CD4-positive, alpha-beta memory T cell (primary cell): ENCODE data around the gene CARD6. TPM values are rescaled to one million over a fixed set of nuclear protein-coding genes. Genes with fewer than 3 reads are reported as not detected.
A peak's percentile ranks its signal among the peaks of the same experiment; 100 is the strongest.

ENCODE experiments used
- CTCF ChIA-PET: fragments of 350-600 bp; sonication (Branson Sonifier 250); formaldehyde crosslinking; loops from one replicate; lab custom pipeline; 2021; ENCODE audit warnings: inconsistent platforms; ENCODE audit not compliant: partially characterized antibody; lab: Charles Lee
- POLR2A ChIA-PET: fragments of 350-600 bp; sonication (Branson Sonifier 250); formaldehyde crosslinking; loops from one replicate; lab custom pipeline; 2021; ENCODE audit not compliant: partially characterized antibody; lab: Charles Lee
- DNase-seq, 5 donors: peaks; one replicate each; pipeline versions ENCODE4 v3.0.0 to v3.0.0-alpha.2; 2020 to 2022; ENCODE audit warnings: mixed read lengths in 1 of 5
- H3K27ac ChIP-seq: one replicate; pipeline ENCODE4 v1.7.0; 2013; ENCODE audit warnings: low read depth, low read length
- H3K27me3 ChIP-seq: 2 replicates; pipeline ENCODE4 v1.7.0; 2013; ENCODE audit warnings: mild to moderate bottlenecking, low read length, moderate library complexity; ENCODE audit not compliant: insufficient read depth
- H3K36me3 ChIP-seq: 2 replicates; pipeline ENCODE4 v1.7.0; 2013; ENCODE audit warnings: mild to moderate bottlenecking, low read length, moderate library complexity; ENCODE audit not compliant: insufficient read depth
- H3K4me1 ChIP-seq: 2 replicates; pipeline ENCODE4 v1.7.0; 2013; ENCODE audit warnings: mild to moderate bottlenecking, low read length, moderate library complexity; ENCODE audit not compliant: insufficient read depth
- H3K4me3 ChIP-seq, 2 donors: one replicate each; pipeline ENCODE4 v1.7.0; 2013; ENCODE audit warnings: low read length in 2 of 2, mild to moderate bottlenecking in 1 of 2
- H3K9me3 ChIP-seq, 2 donors: one replicate each; pipeline ENCODE4 v1.7.0; 2013; ENCODE audit warnings: low read length in 2 of 2, control low read depth in 1 of 2; ENCODE audit not compliant: control insufficient read depth in 1 of 2
- H3K27ac Mint-ChIP-seq, 7 donors: one replicate each; pipeline ENCODE4 v1.8.0; 2020 to 2021; ENCODE audit warnings: mixed read lengths in 7 of 7, mild to moderate bottlenecking in 6 of 7, inconsistent platforms in 3 of 7, moderate library complexity in 3 of 7
- H3K27me3 Mint-ChIP-seq, 2 donors: one replicate each; pipeline ENCODE4 v1.8.0; 2020 to 2021; ENCODE audit warnings: mixed read lengths in 2 of 2
- H3K36me3 Mint-ChIP-seq, 2 donors: one replicate each; pipeline ENCODE4 v1.8.0; 2020 to 2021; ENCODE audit warnings: mixed read lengths in 2 of 2, inconsistent platforms in 1 of 2, mild to moderate bottlenecking in 1 of 2
- H3K4me1 Mint-ChIP-seq, 4 donors: one replicate each; pipeline ENCODE4 v1.8.0; 2020 to 2021; ENCODE audit warnings: mixed read lengths in 4 of 4, mild to moderate bottlenecking in 1 of 4
- H3K4me3 Mint-ChIP-seq, 8 donors: one replicate each; pipeline ENCODE4 v1.8.0; 2020 to 2021; ENCODE audit warnings: mixed read lengths in 8 of 8, mild to moderate bottlenecking in 7 of 8, moderate library complexity in 6 of 8, inconsistent platforms in 3 of 8
- H3K9me3 Mint-ChIP-seq, 8 donors: one replicate each; pipeline ENCODE4 v1.8.0; 2020 to 2021; ENCODE audit warnings: mixed read lengths in 8 of 8, mild to moderate bottlenecking in 5 of 8, inconsistent platforms in 3 of 8, moderate library complexity in 1 of 8
- intact Hi-C: fragments of 100-400 bp; cut with micrococcal nuclease; formaldehyde crosslinking; loops from one replicate; pipeline ENCODE4 v1.15.1; 2023
- polyA plus RNA-seq, 2 donors: library from polyadenylated mRNA; unstranded; fragments of 300-500 nt; fragmentation: Illumina TruSeq; gene quantifications; one replicate each; pipeline ENCODE4 v1.2.3, GENCODE V29; 2021
- total RNA-seq, 2 experiments: library from RNA; stranded (reverse); gene quantifications; one replicate each; pipeline ENCODE4 v1.2.3, GENCODE V29; 2021

Gene CARD6
- total and polyA plus RNA-seq, 4 experiments from 2014 or later = 2.4 to 5.0 (median 4.5) TPM

DNA sequence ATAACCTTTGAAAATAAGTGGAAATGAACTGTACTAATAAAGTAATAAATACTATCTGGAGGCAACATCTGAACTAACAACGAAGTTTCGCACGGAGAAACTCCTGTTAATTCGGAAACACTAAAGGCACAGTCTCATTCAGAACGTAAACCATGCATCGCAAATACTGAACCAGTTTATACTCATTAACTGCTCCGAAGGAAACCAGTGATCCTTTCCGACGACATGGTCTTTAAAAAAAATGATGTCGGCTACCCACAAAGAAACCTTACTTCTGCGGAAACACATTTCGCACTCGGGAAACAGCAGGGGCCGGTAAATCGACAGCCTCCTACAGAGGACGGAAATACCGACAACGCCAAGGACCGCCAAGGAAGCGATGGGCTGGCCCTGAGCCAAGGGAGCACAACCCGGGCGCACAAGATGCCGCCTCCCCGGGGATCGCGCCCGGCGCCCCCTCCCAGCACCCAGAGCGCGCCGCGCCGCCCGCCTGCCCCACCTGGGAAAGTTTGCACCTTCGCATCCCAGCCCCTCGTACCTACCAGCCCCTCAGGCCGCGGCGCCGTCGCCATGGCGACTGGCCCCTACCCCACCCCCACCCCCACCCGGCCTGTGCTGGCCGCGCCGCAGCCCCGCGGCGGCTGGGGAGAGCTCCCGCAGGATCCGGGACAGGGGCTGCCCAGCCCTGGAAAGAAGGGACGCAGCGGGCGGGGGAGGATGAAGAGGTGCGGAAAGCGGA is 43.7 kb upstream of the CARD6 start:
- Mint-ChIP-seq H3K27ac (peak overlapping the region; percentile 91 to 98 (median 95)), H3K4me1 (peaks cover 30 to 56% (median 45%) of the 10 kb centered on the region in 4 donors), H3K36me3 (peaks cover 10 to 23% of the 10 kb centered on the region in 2 donors)

DNA sequence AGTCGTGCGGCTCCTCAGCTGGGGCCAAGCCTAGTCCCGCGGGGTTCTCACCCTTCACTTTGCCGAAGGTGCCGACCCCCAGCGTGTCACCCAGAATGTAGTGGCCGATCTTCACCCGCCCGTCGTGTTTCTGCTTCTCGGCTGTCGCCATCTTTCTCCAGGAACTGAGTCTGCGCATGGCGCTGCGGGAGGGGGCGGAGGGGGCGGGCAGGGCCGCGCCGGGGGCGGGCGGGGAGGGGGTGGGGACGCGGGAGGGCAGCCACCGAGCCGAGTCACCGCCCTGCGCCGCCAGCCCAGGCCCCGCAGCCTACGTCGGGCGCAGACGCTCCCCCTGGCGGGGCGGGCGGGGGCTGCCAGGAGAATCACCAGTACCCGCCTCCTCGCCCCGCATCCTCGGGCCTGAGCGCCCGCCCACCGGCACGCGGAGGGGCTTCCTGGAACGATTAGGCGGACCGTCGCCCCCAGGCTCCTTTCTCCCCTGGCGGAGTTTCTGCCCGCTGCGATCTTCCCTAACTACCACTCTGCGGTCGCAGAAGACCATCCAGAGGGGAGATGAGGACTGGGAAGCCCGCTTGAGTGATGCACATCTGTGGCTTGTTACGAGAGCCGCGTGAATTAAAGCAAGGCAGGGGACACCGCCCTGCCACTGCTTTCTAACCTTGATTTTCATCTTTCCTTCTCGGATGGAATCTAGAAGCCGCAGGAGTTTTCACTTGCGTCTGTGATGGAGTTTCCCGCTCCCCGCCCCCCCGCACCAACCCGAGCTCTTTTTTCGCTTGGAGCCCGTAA is 43.0 kb upstream of the CARD6 start, which contains the start of gene PRKAA1:
Gene PRKAA1, minus strand, starts transcription at position 363 of the 789 bp plus-strand sequence. Its CDS starts 185 bp downstream, at position 178.
- Histone ChIP-seq H3K9me3 (no peaks in the 10 kb centered on the region), H3K27me3 (no peaks in the 10 kb centered on the region), H3K36me3 (no peaks in the 10 kb centered on the region), H3K27ac (peak within 1 kb of the TSS; percentile 91), H3K4me1 (peaks cover 35% of the 10 kb centered on the region), H3K4me3 (peak within 1 kb of the TSS; percentile 71 to 91)
- DNase-seq = peak; percentile 88 to 93 (median 91)
- H3K9me3 Mint-ChIP-seq = no peaks in the 10 kb centered on the region
- H3K4me1 Mint-ChIP-seq = peaks cover 27 to 52% (median 42%) of the 10 kb centered on the region in 4 donors
- intact Hi-C loops = loop anchor here (1.0 kb wide), 4 partner anchors 37 to 1106 kb away; partner anchors contain the start of genes RIMOC1, RPL37 and TTC33
- H3K27me3 Mint-ChIP-seq = no peaks in the 10 kb centered on the region
- peaks cover 10 to 23% of the 10 kb centered on the region in 2 donors for H3K36me3 Mint-ChIP-seq
- ChIA-PET CTCF (interaction anchor here (0.6 to 2.3 kb wide), 8 partner anchors 10 to 43 kb away, joined by 3 to 11 read pairs (median 4); partner anchors contain the start of gene TTC33), POLR2A (interaction anchor here (1.0 to 2.0 kb wide), 5 partner anchors 10 to 388 kb away, joined by 3 to 30 read pairs (median 5); partner anchors contain the start of genes CARD6 and RPL37)
- H3K27ac Mint-ChIP-seq = peak within 1 kb of the TSS; percentile 91 to 98 (median 95)
- H3K4me3 Mint-ChIP-seq = peak within 1 kb of the TSS; percentile 91 to 97 (median 94)

More for the DNA sequence above, 43.7 kb upstream of the CARD6 start:
- Histone ChIP-seq H3K27ac (peak overlapping the region; percentile 91), H3K4me3 (peak overlapping the region; percentile 45 to 69), H3K36me3 (no peaks in the 10 kb centered on the region), H3K4me1 (peaks cover 42% of the 10 kb centered on the region), H3K27me3 (no peaks in the 10 kb centered on the region), H3K9me3 (no peaks in the 10 kb centered on the region)
- DNase-seq = peak; percentile 76 to 85 (median 79)
- ChIA-PET POLR2A (interaction anchor here (1.0 to 2.0 kb wide), 6 partner anchors 26 to 387 kb away, joined by 3 to 30 read pairs (median 5); partner anchors contain the start of genes CARD6 and RPL37), CTCF (interaction anchor here (0.7 to 2.3 kb wide), 2 partner anchors 11 to 42 kb away, joined by 3 to 11 read pairs; partner anchors contain the start of gene TTC33)
- Mint-ChIP-seq H3K9me3 (no peaks in the 10 kb centered on the region), H3K27me3 (no peaks in the 10 kb centered on the region), H3K4me3 (peak overlapping the region; percentile 82 to 97 (median 93))
- intact Hi-C loops = loop anchor here (1.0 to 2.0 kb wide), 5 partner anchors 23 to 1107 kb away; partner anchors contain the start of genes RIMOC1, RPL37 and TTC33

DNA sequence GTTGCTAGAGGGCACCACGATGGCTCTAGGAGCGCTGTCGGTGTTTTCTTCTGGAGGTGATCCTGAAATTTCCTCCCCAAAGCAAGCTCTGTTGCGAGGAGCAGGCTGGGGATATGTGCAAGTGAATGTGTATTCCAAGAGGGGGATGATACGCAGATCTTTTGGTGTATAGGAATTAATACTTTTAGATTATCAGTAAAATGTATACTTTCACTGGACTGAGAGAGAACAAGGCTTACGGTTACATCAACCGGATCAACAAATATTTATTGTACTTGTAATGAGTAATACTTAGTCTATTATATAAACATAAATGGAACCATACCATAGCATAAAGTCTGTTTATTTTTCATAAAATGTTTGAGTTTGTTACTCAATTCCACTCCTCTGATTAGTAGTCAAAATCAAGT is 42.4 kb upstream of the CARD6 start:
- Histone ChIP-seq H3K36me3 (no peaks in the 10 kb centered on the region), H3K27me3 (no peaks in the 10 kb centered on the region), H3K4me3 (peak overlapping the region; percentile 71 to 91), H3K27ac (peak overlapping the region; percentile 91), H3K9me3 (no peaks in the 10 kb centered on the region), H3K4me1 (peaks cover 29% of the 10 kb centered on the region)
- H3K27me3 Mint-ChIP-seq = no peaks in the 10 kb centered on the region
- peaks cover 26 to 46% (median 37%) of the 10 kb centered on the region in 4 donors for H3K4me1 Mint-ChIP-seq
- H3K9me3 Mint-ChIP-seq = no peaks in the 10 kb centered on the region
- intact Hi-C loops = loop anchor here (1.0 kb wide), 4 partner anchors 36 to 1105 kb away; partner anchors contain the start of genes RIMOC1, RPL37 and TTC33
- peak overlapping the region; percentile 87 to 97 (median 92) for H3K4me3 Mint-ChIP-seq
- POLR2A ChIA-PET = interaction anchor here (1.0 to 2.0 kb wide), 4 partner anchors 9 to 389 kb away, joined by 3 to 30 read pairs (median 4); partner anchors contain the start of gene RPL37
- peak overlapping the region; percentile 82 to 97 (median 93) for H3K27ac Mint-ChIP-seq
- DNase-seq = no peak
- CTCF ChIA-PET = interaction anchor here (0.6 to 2.3 kb wide), 7 partner anchors 15 to 43 kb away, joined by 3 to 11 read pairs (median 4); partner anchors contain the start of gene TTC33
- H3K36me3 Mint-ChIP-seq = peaks cover 10 to 23% of the 10 kb centered on the region in 2 donors

DNA sequence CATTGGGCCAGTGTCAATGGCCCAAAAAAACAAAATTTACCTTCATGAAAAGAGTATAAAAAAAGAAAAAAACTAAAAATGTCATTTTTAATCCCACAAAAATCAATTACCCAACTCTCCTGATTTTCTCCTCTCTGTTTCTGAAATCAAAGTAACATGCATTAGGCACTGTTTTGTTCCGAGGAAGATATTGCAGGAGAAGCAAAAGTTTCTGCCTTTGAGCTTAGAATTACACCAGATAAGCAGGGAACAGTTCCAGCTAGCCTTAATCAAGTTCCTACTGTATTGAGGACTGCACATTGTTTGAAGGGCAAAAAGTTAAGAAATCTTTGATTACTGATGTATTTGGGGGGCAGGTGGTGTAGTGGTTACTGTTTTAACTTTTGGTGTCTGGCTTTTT is 41.9 kb upstream of the CARD6 start:
- H3K27ac ChIP-seq = peak overlapping the region; percentile 91
- POLR2A ChIA-PET = interaction anchor here (1.0 to 2.0 kb wide), 3 partner anchors 9 to 35 kb away, joined by 3 to 30 read pairs (median 5); partner anchors contain the start of gene RPL37

DNA sequence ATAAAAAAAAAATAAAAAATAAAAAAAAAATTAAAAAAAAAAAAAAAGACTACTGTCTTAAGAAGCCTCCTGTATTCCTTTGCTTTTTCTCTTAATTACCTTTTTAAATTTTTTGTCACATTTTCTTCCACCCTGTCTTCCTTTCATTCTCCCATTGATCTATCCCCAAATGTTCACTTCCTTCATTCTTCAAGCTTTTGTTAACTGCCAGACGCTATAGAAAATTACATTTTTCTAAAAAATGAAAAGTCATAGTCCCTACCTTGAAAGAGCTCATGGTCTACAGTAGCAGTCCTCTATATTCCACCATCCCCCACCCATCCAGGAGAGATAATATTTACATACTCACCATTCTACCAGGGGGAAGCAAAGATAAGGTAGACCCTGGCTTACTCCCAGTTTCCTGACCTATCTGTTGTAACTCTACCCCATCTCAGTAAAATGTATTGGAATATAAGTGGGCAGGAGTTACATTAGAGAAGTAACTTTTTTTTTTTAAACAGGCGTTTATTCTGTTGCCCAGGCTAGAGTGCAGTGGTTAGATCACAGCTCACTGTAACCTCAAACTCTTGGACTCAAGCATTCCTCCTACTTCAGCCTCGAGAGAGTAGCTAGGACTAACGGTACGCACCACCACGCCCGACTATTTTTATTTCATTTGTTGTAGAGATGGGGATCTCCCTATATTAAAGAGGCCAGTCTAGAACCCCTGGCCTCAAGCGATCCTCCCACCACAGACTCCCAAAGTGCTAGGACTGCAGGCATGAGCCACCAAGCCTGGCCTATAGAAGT is 39.2 kb upstream of the CARD6 start:
- Histone ChIP-seq H3K27ac (no peak overlapping the region), H3K4me3 (no peak overlapping the region), H3K9me3 (no peaks in the 10 kb centered on the region), H3K27me3 (no peaks in the 10 kb centered on the region), H3K4me1 (peaks cover 12% of the 10 kb centered on the region), H3K36me3 (no peaks in the 10 kb centered on the region)
- H3K36me3 Mint-ChIP-seq = peaks cover 0 to 9% of the 10 kb centered on the region in 2 donors
- ChIA-PET POLR2A (no interaction called here), CTCF (interaction anchor here (1.1 to 1.6 kb wide), 2 partner anchors 10 to 77 kb away, joined by 3 to 4 read pairs; no protein-coding TSS in a partner anchor)
- intact Hi-C loops = no loop called here
- H3K4me3 Mint-ChIP-seq = no peak overlapping the region
- H3K27ac Mint-ChIP-seq = peak overlapping the region in 1 of 7 donors; percentile 20
- no peaks in the 10 kb centered on the region for H3K9me3 Mint-ChIP-seq
- peaks cover 4 to 15% (median 12%) of the 10 kb centered on the region in 4 donors for H3K4me1 Mint-ChIP-seq
- DNase-seq = no peak
- H3K27me3 Mint-ChIP-seq = no peaks in the 10 kb centered on the region

More for the DNA sequence above, 41.9 kb upstream of the CARD6 start:
- Histone ChIP-seq H3K36me3 (no peaks in the 10 kb centered on the region), H3K4me3 (no peak overlapping the region), H3K9me3 (no peaks in the 10 kb centered on the region), H3K4me1 (peaks cover 28% of the 10 kb centered on the region), H3K27me3 (no peaks in the 10 kb centered on the region)
- H3K27ac Mint-ChIP-seq = peak overlapping the region in 6 of 7 donors; percentile 78 to 97 (median 92)
- H3K4me3 Mint-ChIP-seq = peak overlapping the region in 7 of 8 donors; percentile 13 to 97 (median 92)
- no peaks in the 10 kb centered on the region for H3K27me3 Mint-ChIP-seq
- peaks cover 10 to 23% of the 10 kb centered on the region in 2 donors for H3K36me3 Mint-ChIP-seq
- H3K9me3 Mint-ChIP-seq = no peaks in the 10 kb centered on the region
- intact Hi-C loops = no loop called here
- peaks cover 22 to 42% (median 33%) of the 10 kb centered on the region in 4 donors for H3K4me1 Mint-ChIP-seq
- CTCF ChIA-PET = interaction anchor here (0.6 to 2.3 kb wide), 6 partner anchors 15 to 44 kb away, joined by 3 to 11 read pairs (median 4); partner anchors contain the start of gene TTC33
- no peak for DNase-seq

DNA sequence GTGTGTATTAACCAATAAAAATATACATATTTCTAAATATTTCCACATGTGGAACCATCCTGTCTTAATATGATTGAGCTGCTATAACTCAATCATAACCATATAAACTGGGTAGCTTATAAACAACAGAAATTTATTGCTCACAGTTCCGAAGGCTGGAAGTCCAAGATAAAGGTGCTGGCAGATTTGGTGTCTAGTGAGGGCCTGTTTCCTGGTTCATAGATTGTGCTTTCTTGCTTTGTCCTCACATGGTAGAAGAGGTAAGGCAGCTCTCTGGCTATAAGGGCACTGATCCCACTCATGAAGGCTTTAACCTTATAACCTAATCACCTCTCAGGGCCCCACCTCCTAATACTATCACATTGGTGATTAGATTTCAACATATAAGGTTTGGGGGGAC is 29.0 kb upstream of the CARD6 start:
- peaks cover 3 to 10% (median 6%) of the 10 kb centered on the region in 4 donors for H3K4me1 Mint-ChIP-seq
- Histone ChIP-seq H3K27ac (no peak overlapping the region), H3K4me1 (no peaks in the 10 kb centered on the region), H3K4me3 (no peak overlapping the region), H3K36me3 (no peaks in the 10 kb centered on the region), H3K9me3 (no peaks in the 10 kb centered on the region), H3K27me3 (no peaks in the 10 kb centered on the region)
- DNase-seq = no peak
- intact Hi-C loops = no loop called here
- H3K4me3 Mint-ChIP-seq = no peak overlapping the region
- no peaks in the 10 kb centered on the region for H3K36me3 Mint-ChIP-seq
- no peak overlapping the region for H3K27ac Mint-ChIP-seq
- H3K27me3 Mint-ChIP-seq = no peaks in the 10 kb centered on the region
- POLR2A ChIA-PET = no interaction called here
- H3K9me3 Mint-ChIP-seq = no peaks in the 10 kb centered on the region
- CTCF ChIA-PET = interaction anchor here (0.8 kb wide), 1 partner anchor 9 kb away, joined by 3 read pairs; no protein-coding TSS in a partner anchor
